Stimulated activated CD4-positive, alpha-beta T cell treated with anti-CD3 and anti-CD28 coated beads, Interleukin-1b, Interleukin-23, amount 100 ng/mL, for 1 hour (primary cell): Measurements from ENCODE around the gene RGS1.

ENCODE experiments used
- DNase-seq, 2 donors: peaks; one replicate each; pipeline ENCODE4 v3.0.0-alpha.2; 2020; ENCODE audit warnings: low read depth in 2 of 2

RGS1 gene

DNA sequence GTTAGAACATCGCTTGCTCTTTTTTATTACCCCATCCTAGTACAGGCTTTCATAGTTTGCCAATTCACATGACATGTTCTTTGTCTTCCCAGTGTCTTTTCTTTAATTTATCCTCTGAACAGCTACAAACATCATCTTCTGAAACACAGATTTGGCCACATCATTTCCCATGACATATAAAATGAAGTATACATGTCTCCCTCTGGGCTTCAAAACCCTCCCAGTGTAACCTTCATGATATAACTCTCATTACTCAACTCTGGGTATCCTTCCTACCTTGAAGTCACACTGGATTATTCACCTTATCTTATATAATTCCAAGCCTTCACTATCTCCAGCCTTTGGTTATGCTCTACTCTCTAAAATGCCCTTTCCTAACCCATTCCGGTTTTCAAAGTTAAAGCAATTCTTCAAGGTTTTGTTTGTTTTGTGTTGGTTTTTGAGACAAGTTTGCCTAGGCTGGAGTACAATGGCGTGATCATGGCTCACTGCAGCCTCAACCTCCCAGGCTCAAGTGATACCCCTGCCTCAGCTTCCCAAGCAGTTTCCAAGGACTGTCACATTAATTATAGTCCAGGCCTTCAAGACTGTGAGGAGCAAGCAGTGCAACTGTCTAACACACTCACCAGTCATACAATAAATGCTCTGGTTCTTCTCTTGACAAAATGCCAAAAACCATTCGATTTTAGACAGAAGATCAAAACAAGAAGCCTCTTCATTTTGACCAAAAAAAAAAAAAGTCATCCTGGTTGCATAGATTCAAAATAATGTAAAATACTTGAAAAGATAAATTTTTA lies 5.8 kb downstream of the RGS1 start:
- no peak for DNase-seq

DNA sequence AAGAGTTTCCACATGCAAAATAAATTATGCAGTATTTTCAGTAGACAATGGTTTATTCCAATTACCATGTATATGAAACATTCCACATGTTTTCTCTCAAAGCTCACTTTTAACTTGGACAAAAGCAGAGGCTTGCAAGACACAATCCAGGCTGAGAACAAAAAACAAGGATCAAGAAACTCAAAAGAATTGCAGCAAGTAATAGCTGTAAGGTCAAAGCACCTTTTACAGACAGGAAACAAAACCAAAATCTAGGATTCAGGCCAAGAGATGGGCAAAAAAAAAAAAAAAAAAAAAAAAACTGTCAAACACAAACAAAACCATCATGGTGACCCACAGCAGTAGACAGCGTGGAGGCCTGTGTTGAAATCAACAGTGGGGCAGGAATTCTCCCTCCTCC lies 9.3 kb downstream of the RGS1 start:
- DNase-seq: no peak

DNA sequence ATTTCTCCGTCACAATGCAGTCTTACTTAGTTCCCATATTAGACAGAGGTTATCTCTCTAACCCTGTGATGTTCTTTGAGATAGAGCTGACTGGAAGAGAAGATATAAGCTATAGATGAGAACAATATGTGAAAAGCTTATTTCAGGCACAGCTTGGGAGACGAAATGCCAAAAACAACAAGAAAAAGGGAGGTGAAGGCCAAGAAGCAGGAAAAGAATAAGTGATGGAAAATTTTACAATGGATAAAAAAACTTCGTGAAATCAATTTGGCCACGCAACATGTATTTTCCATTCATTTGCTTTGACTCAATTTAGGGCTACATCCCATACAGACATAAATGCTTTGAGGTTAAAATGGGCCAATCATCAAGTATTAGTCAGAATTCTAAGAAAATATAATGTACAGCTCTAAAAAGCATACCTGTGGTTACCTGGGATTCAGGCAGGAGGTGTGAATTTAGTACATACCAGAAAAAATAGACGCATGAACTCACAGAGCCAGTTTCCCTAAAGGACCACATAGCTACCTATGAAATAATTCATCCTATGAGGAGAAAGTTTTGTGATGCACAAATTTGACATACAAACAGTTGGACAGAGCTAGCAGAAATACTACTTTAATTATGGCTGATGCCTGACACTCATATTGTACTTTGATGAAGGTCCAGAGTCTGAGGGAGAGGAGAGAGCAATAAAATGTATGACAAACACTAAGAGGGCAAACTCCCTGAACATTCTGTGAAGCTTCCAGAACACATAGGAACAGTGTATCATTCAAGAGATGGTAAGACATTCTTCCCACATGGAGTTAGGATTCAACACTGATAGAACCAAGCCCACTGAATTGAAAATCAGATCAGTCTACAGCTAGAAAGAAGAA lies 12.1 kb downstream of the RGS1 start:
- no peak for DNase-seq

DNA sequence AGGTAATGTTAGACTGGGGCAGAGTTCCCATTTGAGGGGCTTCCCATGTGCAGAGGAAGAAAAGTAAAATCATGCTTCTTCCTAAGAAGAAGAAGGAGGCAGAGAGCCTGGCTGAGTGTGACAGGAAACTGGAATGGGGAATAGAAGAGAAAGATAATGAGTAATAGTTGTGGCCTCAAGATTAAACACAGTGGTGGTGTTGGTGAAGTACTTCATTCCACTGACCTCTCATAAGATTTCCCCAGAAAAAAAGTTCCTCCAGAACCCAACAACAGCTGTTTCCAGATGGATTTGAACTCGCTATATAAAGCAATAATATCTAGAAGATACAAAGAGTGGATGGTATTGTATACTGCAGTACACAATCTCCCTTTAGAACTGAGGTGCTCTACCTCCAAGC lies 13.0 kb downstream of the RGS1 start:
- DNase-seq: no peak

DNA sequence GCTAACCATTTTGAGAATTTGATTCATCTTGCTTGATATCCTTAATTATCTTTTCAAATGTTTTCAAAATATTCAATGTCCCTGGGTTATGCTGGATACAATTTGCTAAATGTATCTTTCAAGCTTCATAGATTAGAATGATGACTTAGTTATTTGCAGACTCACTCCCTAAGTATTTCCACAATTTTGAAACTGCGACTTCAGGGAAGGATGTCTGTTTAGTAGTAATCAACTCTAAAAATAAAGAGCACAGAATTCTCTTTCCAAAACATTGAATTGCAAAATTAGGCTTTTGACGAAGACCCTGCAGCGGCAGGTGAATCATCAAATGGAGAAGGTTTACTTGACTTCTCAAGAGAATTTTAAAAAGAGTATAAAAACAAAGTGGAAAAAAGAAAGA lies 14.2 kb downstream of the RGS1 start:
- DNase-seq: no peak

DNA sequence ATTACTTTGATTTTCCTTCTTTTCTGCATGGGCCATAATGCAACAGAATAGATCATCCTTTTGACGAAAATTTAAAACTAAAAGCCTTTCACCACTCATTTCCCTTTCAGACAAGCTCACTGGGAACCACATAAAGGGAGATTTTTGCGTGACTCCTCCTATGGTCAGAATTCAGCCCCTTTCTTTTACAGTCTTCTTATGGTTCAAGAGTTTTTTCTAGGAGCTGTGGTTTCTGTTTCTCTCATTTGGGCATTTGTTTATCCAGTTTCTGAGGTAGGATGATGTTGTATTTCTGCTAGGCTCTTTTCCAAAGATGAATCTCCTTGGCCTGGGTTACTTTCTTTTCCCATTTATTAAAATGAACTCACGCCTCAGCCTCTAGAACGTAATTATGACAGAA lies 16.9 kb downstream of the RGS1 start:
- DNase-seq: no peak

DNA sequence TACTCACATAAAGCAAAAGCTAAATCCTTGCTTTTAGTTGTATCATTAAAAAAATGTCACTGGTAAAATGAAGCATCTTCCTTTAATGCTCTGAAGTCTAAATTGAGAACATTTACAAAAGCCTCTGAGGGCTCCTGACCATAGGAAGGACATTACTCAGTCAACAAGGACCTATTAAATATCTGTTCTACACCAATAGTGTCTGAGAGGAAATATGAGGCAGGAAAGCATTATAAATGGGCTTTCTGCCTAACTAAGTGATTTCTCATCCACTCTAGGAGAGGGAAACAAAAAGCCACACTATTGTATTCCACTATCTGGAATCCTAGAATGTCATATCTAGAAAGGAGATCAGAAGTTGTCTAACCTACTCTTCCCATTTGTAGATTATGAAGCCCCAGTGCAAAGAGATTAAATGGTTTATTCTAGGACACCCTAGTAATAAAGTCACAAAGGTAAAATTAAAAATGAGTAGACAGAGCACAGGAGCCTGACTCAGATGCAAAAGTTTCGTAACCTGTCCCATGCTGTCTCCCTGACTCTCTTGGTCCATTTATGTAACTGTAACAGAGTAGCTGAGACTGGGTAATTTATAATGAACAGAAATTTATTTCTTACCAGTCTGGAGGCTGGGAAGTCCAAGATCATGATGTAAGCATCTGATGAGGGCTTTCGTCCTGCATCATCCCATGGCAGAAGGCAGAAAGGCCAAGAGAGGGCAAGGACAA lies 17.6 kb downstream of the RGS1 start:
- no peak for DNase-seq

DNA sequence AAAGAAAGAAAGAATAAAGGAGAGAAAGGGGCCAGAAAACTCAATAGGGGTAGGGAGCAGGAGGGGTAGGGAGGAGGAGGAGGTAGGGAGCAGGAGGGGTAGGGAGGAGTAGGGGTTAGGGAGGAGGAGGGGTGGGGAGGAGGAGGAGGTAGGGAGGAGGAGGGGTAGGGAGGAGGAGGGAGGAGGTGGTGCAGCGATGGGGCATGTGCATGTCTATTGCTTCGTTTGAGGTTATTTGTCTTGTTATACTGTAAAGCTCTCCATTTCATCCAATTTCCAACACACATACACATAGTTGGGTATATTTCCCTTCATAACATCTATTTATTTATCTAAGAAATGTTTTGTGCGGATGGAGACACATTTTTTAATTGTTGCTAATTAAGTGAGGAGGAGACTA lies 19.7 kb downstream of the RGS1 start:
- DNase-seq: no peak

DNA sequence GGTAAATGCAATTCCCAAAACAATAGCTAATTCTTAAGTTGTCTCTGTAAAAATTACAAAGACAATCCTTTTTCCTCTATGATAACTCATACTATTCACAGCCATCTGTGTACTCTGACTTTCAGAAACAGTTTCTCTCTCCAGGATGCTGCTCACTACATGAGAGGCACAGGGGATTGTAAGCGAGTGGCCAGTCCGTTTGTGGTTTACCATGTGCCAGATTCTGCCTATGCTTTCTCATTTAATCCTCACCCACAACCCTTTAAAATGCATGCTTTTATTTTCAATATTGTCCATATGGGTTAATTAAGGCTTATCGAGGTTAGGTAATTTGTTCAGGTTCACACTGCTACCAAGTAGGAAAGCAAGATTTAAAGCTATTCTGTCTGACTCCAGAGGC lies 23.0 kb downstream of the RGS1 start:
- no peak for DNase-seq

DNA sequence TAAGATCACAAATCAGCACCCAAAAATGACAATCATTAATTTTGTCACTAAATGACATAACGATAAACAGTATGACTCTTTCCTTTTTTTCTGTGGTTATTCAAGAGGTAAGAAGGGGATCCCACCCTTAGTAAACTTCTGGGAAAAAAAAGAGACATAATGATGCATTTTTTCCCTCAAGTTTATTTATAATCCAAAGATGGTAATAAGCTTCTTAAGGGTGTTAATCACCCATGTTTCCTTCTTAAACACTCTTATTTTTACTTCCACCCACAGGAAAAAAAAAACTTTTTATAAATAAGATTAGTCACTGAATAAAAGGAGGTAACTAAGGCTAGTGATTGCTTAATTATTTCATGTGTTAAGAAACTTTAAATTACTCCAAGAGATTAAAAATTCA lies 24.7 kb downstream of the RGS1 start:
- DNase-seq: no peak

DNA sequence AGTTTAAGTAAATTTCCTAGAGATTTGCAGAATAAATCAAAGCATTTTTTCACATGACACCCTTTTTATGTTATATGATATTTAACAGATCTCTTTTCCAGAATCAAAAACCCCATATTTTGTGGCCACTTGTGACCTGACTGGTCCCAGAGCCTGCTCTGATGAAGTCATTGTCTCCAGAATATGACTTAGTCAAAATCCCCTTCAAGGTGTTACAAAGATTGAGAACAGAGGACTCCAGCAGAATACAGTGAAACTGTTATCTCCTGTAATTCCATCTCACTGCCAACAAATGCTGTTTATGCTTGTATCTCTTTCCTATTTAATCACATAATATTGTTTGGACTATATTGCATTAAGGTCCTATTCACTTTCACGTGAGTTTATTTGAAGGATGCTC lies 25.6 kb downstream of the RGS1 start:
- DNase-seq: no peak

DNA sequence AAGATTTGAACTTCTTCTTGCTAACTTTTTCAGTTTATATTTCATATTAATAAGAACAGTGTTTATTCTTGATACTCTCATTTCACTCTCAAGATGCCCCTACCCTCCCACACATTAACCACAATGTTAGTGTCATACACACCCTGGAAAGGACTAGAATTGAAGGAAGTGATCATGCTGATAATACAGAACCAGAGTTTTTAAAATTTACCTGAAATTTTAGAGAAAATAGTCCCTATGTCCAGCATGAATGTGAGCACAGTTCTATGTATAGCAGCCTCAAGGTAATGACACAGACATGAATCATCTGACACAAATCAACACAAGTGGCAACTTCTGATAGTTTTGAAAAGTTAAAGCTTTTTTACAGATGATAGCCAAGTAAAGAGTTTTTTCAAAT lies 26.0 kb downstream of the RGS1 start:
- no peak for DNase-seq

DNA sequence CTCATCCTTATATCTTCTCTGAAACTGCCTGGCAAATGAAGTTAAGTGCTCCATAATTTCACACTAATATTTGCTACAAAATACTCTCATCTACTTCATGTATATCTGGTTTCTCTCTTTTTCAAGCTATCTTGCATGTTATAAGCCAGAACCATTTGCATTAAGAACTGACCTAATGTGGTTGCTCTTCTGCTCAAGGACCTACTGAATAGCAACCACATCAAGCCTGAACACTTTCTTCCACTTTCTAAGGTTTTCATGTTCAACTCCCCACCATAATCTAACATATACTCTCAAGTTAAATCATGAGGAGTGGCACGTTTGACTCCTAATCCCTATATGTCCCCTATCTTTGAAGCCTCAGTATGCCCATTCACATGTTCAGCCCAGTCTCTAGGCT lies 27.2 kb downstream of the RGS1 start:
- no peak for DNase-seq

DNA sequence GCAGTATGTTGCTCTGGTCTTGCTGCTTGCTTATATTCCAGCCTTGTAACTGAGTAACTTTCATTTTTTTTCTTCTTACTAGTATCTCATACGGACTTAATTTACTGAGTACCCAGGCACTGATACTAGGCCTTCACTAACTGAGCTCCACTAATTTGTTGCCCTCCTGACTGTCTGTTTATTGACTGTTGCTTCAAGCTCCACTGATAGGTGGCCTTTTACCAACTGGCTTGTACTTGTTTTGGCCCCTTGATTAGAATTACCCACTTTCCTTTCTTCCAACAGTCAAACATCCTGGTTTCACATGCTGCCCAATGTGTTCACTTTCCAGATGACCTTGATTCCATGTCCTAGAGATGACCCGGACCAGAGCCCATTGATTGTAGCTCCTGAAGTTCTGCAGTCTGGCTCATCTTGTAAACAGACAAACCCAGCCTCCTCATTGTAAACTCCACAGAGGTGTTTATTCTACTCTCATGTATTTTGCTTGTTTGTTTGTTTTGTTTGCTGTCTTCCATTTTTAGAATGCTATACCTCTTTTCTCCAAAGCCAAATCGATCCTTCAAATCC lies 27.7 kb downstream of the RGS1 start:
- DNase-seq: no peak

DNA sequence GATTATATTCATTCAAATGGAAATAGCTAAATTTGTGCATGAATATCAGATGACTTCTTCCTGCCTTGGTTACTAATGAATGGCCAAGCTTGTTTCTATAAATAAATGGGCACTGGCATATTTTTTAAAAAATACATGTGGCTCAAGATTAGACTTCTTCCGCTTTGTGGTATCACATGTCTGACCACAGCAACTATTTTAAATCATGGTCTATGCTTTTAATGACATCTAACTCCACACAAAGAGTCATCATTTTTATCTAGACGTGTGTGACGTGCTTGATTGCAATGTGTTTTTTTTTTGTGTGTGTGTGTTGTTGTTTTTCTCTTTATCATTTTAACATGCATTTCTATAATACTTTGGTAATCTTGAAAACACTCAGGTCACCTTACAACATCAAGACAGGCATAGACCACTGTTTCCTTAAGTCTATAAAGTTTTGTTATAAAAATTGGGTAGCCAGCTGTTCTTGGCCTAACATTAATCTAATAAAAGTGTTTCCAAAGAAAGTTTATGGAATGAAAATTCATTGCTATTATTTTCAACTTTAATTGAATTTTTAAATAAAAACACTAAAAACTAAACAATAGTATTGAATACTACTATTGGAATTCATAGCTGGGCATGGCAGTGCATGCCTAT lies 29.5 kb downstream of the RGS1 start:
- DNase-seq: no peak

DNA sequence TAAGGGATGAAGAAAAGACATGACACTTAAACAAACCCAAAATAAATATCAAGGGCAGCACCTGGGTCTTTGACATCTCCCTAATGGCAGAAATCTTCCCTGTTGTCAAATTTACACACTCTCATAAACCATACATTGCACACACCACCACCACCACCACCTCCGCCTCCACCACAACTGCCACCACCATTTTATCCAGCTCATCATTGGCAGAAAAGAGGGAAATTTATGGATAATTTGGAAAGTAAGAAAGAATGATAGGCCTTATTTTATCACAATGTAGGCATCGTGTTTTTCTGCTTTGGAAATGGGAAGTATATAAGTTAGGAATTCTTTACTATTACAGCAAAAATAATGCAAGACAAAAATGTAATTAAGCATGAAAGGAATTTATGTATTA lies 33.1 kb downstream of the RGS1 start:
- no peak for DNase-seq

DNA sequence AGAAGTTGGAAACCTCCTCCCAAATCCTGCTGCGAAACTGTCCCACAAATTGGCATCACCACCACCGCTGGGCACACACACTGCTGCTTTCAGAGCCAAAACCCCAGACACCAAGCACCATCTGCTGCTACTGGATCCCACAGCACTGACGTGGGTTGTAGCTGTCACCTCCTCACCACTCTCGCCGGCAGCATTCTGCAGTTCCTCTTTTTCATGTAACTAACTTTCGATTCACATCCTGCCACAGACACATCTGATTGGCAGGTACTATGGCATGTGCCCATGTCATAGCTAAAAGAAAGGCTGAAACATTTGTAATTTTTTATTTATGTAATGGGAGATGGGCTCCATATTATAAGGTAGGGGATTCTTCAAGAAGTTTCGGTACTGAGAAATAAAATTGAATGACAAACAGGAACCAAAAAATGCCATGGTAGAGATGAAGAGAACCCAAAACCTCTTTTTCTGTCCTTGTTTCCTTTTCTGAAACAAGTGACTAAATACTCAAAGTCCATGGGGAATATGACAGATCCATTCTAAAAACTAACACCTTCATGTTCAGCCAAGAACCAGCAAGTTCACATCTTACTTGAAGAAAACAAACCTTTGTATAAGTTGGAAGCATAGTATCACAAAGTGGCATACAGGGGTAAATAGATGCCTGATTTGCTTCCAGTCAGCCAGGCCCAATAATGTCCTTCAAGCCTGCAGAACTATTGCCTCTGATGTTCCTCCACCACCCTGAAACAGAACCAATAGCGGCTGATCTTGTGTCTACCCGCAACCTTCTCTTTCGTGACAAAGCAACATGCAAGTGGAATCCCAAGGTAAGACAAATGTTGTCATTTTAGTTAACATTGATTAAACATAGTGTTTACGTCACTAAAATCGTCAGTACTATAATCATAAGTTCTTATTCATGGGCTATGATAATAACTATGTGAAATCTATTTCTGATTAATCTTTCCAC lies 33.8 kb downstream of the RGS1 start:
- DNase-seq: peak; percentile 3 to 8

DNA sequence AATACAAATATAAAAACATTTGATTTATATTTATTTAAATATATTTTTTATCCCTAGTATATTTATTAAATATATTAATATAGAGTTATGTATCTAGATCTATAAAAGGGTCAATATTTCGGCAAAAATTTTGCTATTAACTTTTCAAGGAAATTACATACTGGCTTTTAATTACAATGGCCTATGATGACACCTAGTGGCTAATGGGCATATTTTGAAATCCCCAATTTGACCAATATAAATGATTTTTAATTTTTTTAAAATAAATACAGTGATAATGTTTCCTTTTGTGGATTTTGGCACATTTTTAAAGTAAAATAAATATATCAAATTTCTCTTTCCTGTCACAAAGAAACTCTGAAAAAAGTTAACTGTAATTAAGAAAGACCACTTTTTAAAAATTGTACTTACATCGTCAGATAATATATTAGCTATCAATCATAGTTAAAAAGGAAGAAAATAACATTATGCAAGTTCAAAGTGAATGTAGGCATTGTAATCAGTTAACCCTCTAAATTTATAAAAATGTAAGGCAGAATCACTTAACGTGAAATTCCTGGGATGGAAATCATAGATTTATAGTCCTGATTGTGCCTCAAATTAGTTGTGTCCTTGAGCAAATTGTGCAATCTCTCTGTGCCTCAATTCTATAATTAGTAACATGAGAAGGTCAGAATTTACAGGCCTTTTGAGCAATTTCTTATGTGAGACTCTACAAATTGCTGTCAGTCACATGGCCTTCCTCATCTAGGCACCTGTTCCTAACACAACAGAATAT lies 34.7 kb downstream of the RGS1 start:
- no peak for DNase-seq

DNA sequence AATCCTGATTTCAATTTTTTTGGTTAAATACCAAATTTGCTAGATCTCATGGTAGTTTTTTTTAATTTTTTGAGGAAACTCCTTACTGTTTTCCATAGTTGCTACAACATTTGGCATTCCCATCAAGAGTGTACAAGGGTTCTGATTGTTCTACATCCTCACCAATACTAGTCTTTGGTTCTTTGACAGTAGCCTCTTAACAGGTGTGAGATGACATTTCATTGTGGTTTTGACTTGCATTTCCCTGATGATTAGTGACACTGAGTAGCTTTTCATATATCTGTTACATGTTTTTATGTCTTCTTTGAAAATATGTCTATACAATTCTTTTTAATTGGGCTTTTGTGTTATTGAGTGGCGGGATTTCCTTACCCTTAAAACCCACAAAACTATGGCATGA lies 39.5 kb downstream of the RGS1 start:
- no peak for DNase-seq
